Measurements from ENCODE around the gene DDX20. TPM values are rescaled to one million over a fixed set of nuclear protein-coding genes. Genes with fewer than 3 reads are reported as not detected.

Gene DDX20
- total and polyA plus RNA-seq, 2 of the 8 experiments (the other 6 are each of a cell fraction or from before 2014, with no cell fraction given) = 7.5 to 24.7 TPM

DNA sequence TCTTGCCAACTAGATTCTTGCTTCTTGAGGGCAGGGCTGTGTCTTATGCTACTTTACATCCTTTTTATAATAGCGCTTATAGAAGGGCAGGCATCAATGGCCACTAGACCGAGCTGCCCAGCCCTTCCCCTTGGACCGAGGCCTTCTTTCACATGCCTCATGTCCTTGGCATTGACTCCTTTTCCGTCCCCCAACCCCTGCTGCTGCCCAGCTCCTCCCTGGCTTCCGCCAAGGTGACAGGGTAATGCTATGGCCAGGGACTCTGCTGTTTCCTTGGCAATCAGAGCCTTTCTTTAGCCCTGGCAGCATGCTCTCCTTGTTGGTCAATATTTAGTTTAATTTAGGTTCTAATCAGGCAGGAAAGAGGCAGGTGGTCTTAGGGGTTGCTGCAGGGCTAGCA is 48.2 kb downstream of the DDX20 start:
- DNase-seq (ENCODE audit: low read depth in 1 of 2, low spot score in 2 of 2) = no peak
- no peak overlapping the region for H3K27ac ChIP-seq (ENCODE audit: low read depth, low read length)
- no peak overlapping the region for H3K4me2 ChIP-seq (ENCODE audit: insufficient read depth in 1 of 2, low read depth in 2 of 2, low read length in 2 of 2)
- H2AK5ac ChIP-seq (ENCODE audit: low read depth, low read length) = no peak overlapping the region
- no peaks in the 10 kb centered on the region for H3K79me1 ChIP-seq (ENCODE audit: low read depth, low read length)
- H2BK12ac ChIP-seq (ENCODE audit: low read depth, low read length) = no peak overlapping the region
- no peak overlapping the region for H3K4me3 ChIP-seq (ENCODE audit: extremely low read depth in 1 of 4, insufficient read depth in 2 of 4, low read depth in 3 of 4, low read length in 4 of 4)
- ChIA-PET POLR2A (ENCODE audit: partially characterized antibody) (no interaction called here), CTCF (ENCODE audit: partially characterized antibody) (interaction anchor here (1.3 to 2.1 kb wide), 3 partner anchors 10 to 188 kb away, joined by 3 to 4 read pairs (median 4); no protein-coding TSS in a partner anchor)
- H3K4me1 ChIP-seq (replicated peaks in 1 of 4; ENCODE audit: control insufficient read depth in 3 of 4, insufficient read depth in 4 of 4, low read length in 3 of 4) = no peaks in the 10 kb centered on the region
- H3K79me2 ChIP-seq (ENCODE audit: control insufficient read depth in 1 of 2, insufficient read depth in 2 of 2, low read length in 2 of 2) = no peaks in the 10 kb centered on the region
- H3K56ac ChIP-seq (replicated peaks; ENCODE audit: insufficient read length, low read depth, low read length) = no peak overlapping the region
- H2BK120ac ChIP-seq (replicated peaks; ENCODE audit: low read depth, low read length) = no peak overlapping the region
- H3K36me3 ChIP-seq (ENCODE audit: control insufficient read depth in 2 of 4, insufficient read depth in 4 of 4, low read length in 3 of 4) = no peaks in the 10 kb centered on the region
- H4K5ac ChIP-seq (ENCODE audit: insufficient read length, low read depth, low read length) = no peak overlapping the region
- no peak overlapping the region for H2AFZ ChIP-seq (ENCODE audit: low read length)
- FAIRE-seq = no peak
- no peak overlapping the region for H2BK20ac ChIP-seq (ENCODE audit: low read length)
- H4K8ac ChIP-seq (ENCODE audit: extremely low read depth, insufficient read depth, low read length) = no peak overlapping the region; the same call in 1 of the 2 replicates
- no peaks in the 10 kb centered on the region for H3K23me2 ChIP-seq (ENCODE audit: low read depth, low read length)
- H3K4ac ChIP-seq (replicated peaks; ENCODE audit: insufficient read length, low read depth, low read length) = no peak overlapping the region
- no peak overlapping the region for H2BK5ac ChIP-seq (ENCODE audit: low read depth, low read length)
- H3K9ac ChIP-seq (replicated peaks in 1 of 4; ENCODE audit: extremely low read depth in 1 of 4, low read depth in 3 of 4, low read length in 3 of 4) = no peak overlapping the region
- H2BK15ac ChIP-seq (ENCODE audit: low read length) = no peak overlapping the region
- H4K91ac ChIP-seq (replicated peaks; ENCODE audit: insufficient read length, low read length) = no peak overlapping the region
- H3K23ac ChIP-seq (ENCODE audit: insufficient read length) = no peak overlapping the region
- H3K27me3 ChIP-seq (replicated peaks in 1 of 4; ENCODE audit: control insufficient read depth in 3 of 4, extremely low read depth in 1 of 4, insufficient read depth in 3 of 4, low read length in 3 of 4) = no peaks in the 10 kb centered on the region
- no peak overlapping the region for H3K18ac ChIP-seq (ENCODE audit: extremely low read depth, low read length)
- no peaks in the 10 kb centered on the region for H4K20me1 ChIP-seq (replicated peaks in 1 of 2; ENCODE audit: control insufficient read depth in 1 of 2, insufficient read depth in 2 of 2, low read length in 2 of 2)
- 89% methylated on average over 5 of the region's 5 CpGs; no CpG with 5 or more reads in 1 of the 2 experiments for WGBS, 2 experiments (ENCODE audit: extremely low coverage in 1 of 2, insufficient coverage in 1 of 2, insufficient read length in 1 of 2, insufficient replicate concordance in 2 of 2, low coverage in 1 of 2, low lambda C conversion rate in 2 of 2, missing lambda C conversion rate in 1 of 2)
- H3K9me3 ChIP-seq (ENCODE audit: insufficient read depth in 2 of 2, low read depth in 1 of 2, low read length in 1 of 2) = no peaks in the 10 kb centered on the region; a peak in 1 of 4 replicates
- TF ChIP-seq TEAD4 (IDR thresholded peaks at IDR 0.05; ENCODE audit: low read depth, low read length) (no peak), SP1 (IDR thresholded peaks at IDR 0.05; ENCODE audit: low read depth, low read length) (no peak), GABPA (IDR thresholded peaks at IDR 0.05; ENCODE audit: borderline replicate concordance, insufficient read depth, low read length) (no peak), CBX5 (IDR thresholded peaks at IDR 0.05; ENCODE audit: low read depth, low read length) (no peak)
- TF ChIP-seq, protein P1, sequence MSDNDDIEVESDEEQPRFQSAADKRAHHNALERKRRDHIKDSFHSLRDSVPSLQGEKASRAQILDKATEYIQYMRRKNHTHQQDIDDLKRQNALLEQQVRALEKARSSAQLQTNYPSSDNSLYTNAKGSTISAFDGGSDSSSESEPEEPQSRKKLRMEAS (IDR thresholded peaks at IDR 0.05) = no peak
- TF ChIP-seq, protein P2, sequence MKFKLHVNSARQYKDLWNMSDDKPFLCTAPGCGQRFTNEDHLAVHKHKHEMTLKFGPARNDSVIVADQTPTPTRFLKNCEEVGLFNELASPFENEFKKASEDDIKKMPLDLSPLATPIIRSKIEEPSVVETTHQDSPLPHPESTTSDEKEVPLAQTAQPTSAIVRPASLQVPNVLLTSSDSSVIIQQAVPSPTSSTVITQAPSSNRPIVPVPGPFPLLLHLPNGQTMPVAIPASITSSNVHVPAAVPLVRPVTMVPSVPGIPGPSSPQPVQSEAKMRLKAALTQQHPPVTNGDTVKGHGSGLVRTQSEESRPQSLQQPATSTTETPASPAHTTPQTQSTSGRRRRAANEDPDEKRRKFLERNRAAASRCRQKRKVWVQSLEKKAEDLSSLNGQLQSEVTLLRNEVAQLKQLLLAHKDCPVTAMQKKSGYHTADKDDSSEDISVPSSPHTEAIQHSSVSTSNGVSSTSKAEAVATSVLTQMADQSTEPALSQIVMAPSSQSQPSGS (IDR thresholded peaks at IDR 0.05; ENCODE audit: low read length) = no peak
- no peak overlapping the region for H3K14ac ChIP-seq (ENCODE audit: insufficient read length)
